ENCODE results near the gene APCDD1. TPM values are rescaled to one million over a fixed set of nuclear protein-coding genes. Genes with fewer than 3 reads are reported as not detected.

APCDD1 gene
- total and polyA plus RNA-seq, 2 of the 8 experiments (the other 6 are each of a cell fraction or from before 2014, with no cell fraction given), result 2.6 to 3.6 TPM

GRCh38 chr18:10474309-10474708 lies 19.9 kb downstream of the APCDD1 start:
- Histone ChIP-seq H3K14ac (ENCODE audit: insufficient read length) (no peak overlapping the region), H3K56ac (replicated peaks; ENCODE audit: insufficient read length, low read depth, low read length) (no peak overlapping the region), H3K9me3 (ENCODE audit: insufficient read depth in 2 of 2, low read depth in 1 of 2, low read length in 1 of 2) (no peaks in the 10 kb centered on the region; a peak in 1 of 4 replicates), H3K18ac (ENCODE audit: extremely low read depth, low read length) (no peak overlapping the region), H3K36me3 (ENCODE audit: control insufficient read depth in 2 of 4, insufficient read depth in 4 of 4, low read length in 3 of 4) (no peaks in the 10 kb centered on the region), H3K4ac (replicated peaks; ENCODE audit: insufficient read length, low read depth, low read length) (no peak overlapping the region), H3K79me1 (ENCODE audit: low read depth, low read length) (no peaks in the 10 kb centered on the region), H3K23ac (ENCODE audit: insufficient read length) (no peak overlapping the region), H3K27ac (ENCODE audit: low read depth, low read length) (no peak overlapping the region), H3K9ac (replicated peaks in 1 of 4; ENCODE audit: extremely low read depth in 1 of 4, low read depth in 3 of 4, low read length in 3 of 4) (no peak overlapping the region), H2AFZ (ENCODE audit: low read length) (no peak overlapping the region), H4K5ac (ENCODE audit: insufficient read length, low read depth, low read length) (no peak overlapping the region), H3K23me2 (ENCODE audit: low read depth, low read length) (no peaks in the 10 kb centered on the region), H2BK12ac (ENCODE audit: low read depth, low read length) (no peak overlapping the region), H3K79me2 (ENCODE audit: control insufficient read depth in 1 of 2, insufficient read depth in 2 of 2, low read length in 2 of 2) (no peaks in the 10 kb centered on the region), H2BK15ac (ENCODE audit: low read length) (no peak overlapping the region), H3K4me1 (replicated peaks in 1 of 4; ENCODE audit: control insufficient read depth in 3 of 4, insufficient read depth in 4 of 4, low read length in 3 of 4) (peaks cover 0 to 16% (median 3%) of the 10 kb centered on the region in 4 experiments; a peak in 4 of 7 replicates), H2BK120ac (replicated peaks; ENCODE audit: low read depth, low read length) (no peak overlapping the region), H3K4me3 (ENCODE audit: extremely low read depth in 1 of 4, insufficient read depth in 2 of 4, low read depth in 3 of 4, low read length in 4 of 4) (no peak overlapping the region), H4K91ac (replicated peaks; ENCODE audit: insufficient read length, low read length) (no peak overlapping the region), H2AK5ac (ENCODE audit: low read depth, low read length) (no peak overlapping the region), H3K27me3 (replicated peaks in 1 of 4; ENCODE audit: control insufficient read depth in 3 of 4, extremely low read depth in 1 of 4, insufficient read depth in 3 of 4, low read length in 3 of 4) (peaks cover 6 to 29% (median 21%) of the 10 kb centered on the region in 4 experiments), H2BK20ac (ENCODE audit: low read length) (no peak overlapping the region), H4K20me1 (replicated peaks in 1 of 2; ENCODE audit: control insufficient read depth in 1 of 2, insufficient read depth in 2 of 2, low read length in 2 of 2) (no peaks in the 10 kb centered on the region), H2BK5ac (ENCODE audit: low read depth, low read length) (no peak overlapping the region), H4K8ac (ENCODE audit: extremely low read depth, insufficient read depth, low read length) (no peak overlapping the region), H3K4me2 (ENCODE audit: insufficient read depth in 1 of 2, low read depth in 2 of 2, low read length in 2 of 2) (no peak overlapping the region)
- ChIA-PET POLR2A (ENCODE audit: partially characterized antibody) (no interaction called here), CTCF (ENCODE audit: partially characterized antibody) (interaction anchor here (0.6 kb wide), 1 partner anchor 198 kb away, joined by 3 read pairs; no protein-coding TSS in a partner anchor)
- 95% methylated on average over 12 of the region's 17 CpGs; no CpG with 5 or more reads in 1 of the 2 experiments for WGBS, 2 experiments (ENCODE audit: extremely low coverage in 1 of 2, insufficient coverage in 1 of 2, insufficient read length in 1 of 2, insufficient replicate concordance in 2 of 2, low coverage in 1 of 2, low lambda C conversion rate in 2 of 2, missing lambda C conversion rate in 1 of 2)
- DNase-seq (ENCODE audit: low read depth in 1 of 2, low spot score in 2 of 2) (no peak), FAIRE-seq (no peak)
- TF ChIP-seq YY1 (IDR thresholded peaks at IDR 0.05; ENCODE audit: low read depth, low read length) (no peak), MAFK (IDR thresholded peaks at IDR 0.05; ENCODE audit: low read depth, low read length) (no peak), GTF2F1 (IDR thresholded peaks at IDR 0.05; ENCODE audit: borderline replicate concordance, low read depth, low read length) (no peak), PHF8 (conservative IDR thresholded peaks at IDR 0.05; ENCODE audit: low read depth, low read length) (no peak), TEAD4 (IDR thresholded peaks at IDR 0.05; ENCODE audit: low read depth, low read length) (no peak)

All from H1 (cell line).